ENCODE measurements around the gene AKAP8.
A peak's percentile ranks its signal among the peaks of the same experiment; 100 is the strongest.
"Not testable (repeated sequence)": the region's sequence is repeated elsewhere in the genome, so short reads cannot be mapped to it uniquely, and the experiment has no call there.

AKAP8 gene

GRCh38 chr19:15379083-15379998 lies at the start of gene AKAP8:
AKAP8 (minus strand) TSS chr19:15379787; CDS start chr19:15379731, 56 bp downstream.
- DNase-seq (ENCODE audit: low read depth in 2 of 2, low spot score in 1 of 2), result peak; percentile 94 to 96

GRCh38 chr19:15427991-15428471 lies 48.4 kb upstream of the AKAP8 start:
- no peak for DNase-seq (ENCODE audit: low read depth in 2 of 2, low spot score in 1 of 2)

GRCh38 chr19:15427350-15427700 lies 47.7 kb upstream of the AKAP8 start:
- no peak for DNase-seq (ENCODE audit: low read depth in 2 of 2, low spot score in 1 of 2)

- DNase-seq (ENCODE audit: low read depth in 2 of 2, low spot score in 1 of 2), result no peak
These were observed 47.1 kb upstream of the AKAP8 start for GRCh38 chr19:15426485-15427349.

GRCh38 chr19:15425321-15425950 lies 45.8 kb upstream of the AKAP8 start:
- DNase-seq (ENCODE audit: low read depth in 2 of 2, low spot score in 1 of 2), result no peak

- no peak for DNase-seq (ENCODE audit: low read depth in 2 of 2, low spot score in 1 of 2)
These were observed 45.2 kb upstream of the AKAP8 start for GRCh38 chr19:15424692-15425272.

GRCh38 chr19:15424121-15424520 lies 44.5 kb upstream of the AKAP8 start:
- no peak for DNase-seq (ENCODE audit: low read depth in 2 of 2, low spot score in 1 of 2)

GRCh38 chr19:15423130-15423529 lies 43.5 kb upstream of the AKAP8 start:
- no peak for DNase-seq (ENCODE audit: low read depth in 2 of 2, low spot score in 1 of 2)

- no peak for DNase-seq (ENCODE audit: low read depth in 2 of 2, low spot score in 1 of 2)
These were observed 42.9 kb upstream of the AKAP8 start for GRCh38 chr19:15422296-15423075.

GRCh38 chr19:15421721-15422260 lies 42.2 kb upstream of the AKAP8 start:
- no peak for DNase-seq (ENCODE audit: low read depth in 2 of 2, low spot score in 1 of 2)

- no peak for DNase-seq (ENCODE audit: low read depth in 2 of 2, low spot score in 1 of 2)
These were observed 41.6 kb upstream of the AKAP8 start for GRCh38 chr19:15421136-15421695.

- no peak for DNase-seq (ENCODE audit: low read depth in 2 of 2, low spot score in 1 of 2)
These were observed 39.9 kb upstream of the AKAP8 start for GRCh38 chr19:15419413-15420025.

GRCh38 chr19:15418579-15419412 lies 39.2 kb upstream of the AKAP8 start, which contains the start of gene AKAP8L:
AKAP8L (minus strand) TSS chr19:15418988; CDS start chr19:15418923, 65 bp downstream.
- DNase-seq (ENCODE audit: low read depth in 2 of 2, low spot score in 1 of 2), result peak; percentile 91 to 95

GRCh38 chr19:15418231-15418578 lies 38.6 kb upstream of the AKAP8 start:
- no peak for DNase-seq (ENCODE audit: low read depth in 2 of 2, low spot score in 1 of 2)

- DNase-seq (ENCODE audit: low read depth in 2 of 2, low spot score in 1 of 2), result no peak
These were observed 38.1 kb upstream of the AKAP8 start for GRCh38 chr19:15417699-15418098.

- DNase-seq (ENCODE audit: low read depth in 2 of 2, low spot score in 1 of 2), result no peak
These were observed 33.2 kb upstream of the AKAP8 start for GRCh38 chr19:15412832-15413231.

GRCh38 chr19:15411351-15411750 lies 31.8 kb upstream of the AKAP8 start:
- not testable (repeated sequence) for DNase-seq (ENCODE audit: low read depth in 2 of 2, low spot score in 1 of 2)

GRCh38 chr19:15404780-15405211 lies 25.2 kb upstream of the AKAP8 start:
- no peak for DNase-seq (ENCODE audit: low read depth in 2 of 2, low spot score in 1 of 2)

All from stimulated activated CD8-positive, alpha-beta memory T cell treated with anti-CD3 and anti-CD28 coated beads, Interleukin-4, amount 100 ng/mL, for 1 hour (primary cell).